DND-41 (cell line): ENCODE results near the gene BICRAL.

Experiments
- CTCF ChIP-seq: IDR thresholded peaks from 2 replicates; pipeline ENCODE4 v1.5.1; 2012; ENCODE audit warnings: borderline replicate concordance, low read length, moderate library complexity, mild to moderate bottlenecking; ENCODE audit not compliant: poor library complexity, severe bottlenecking; ENCODE audit errors: extremely low read depth
- EZH2 ChIP-seq: IDR thresholded peaks from 3 replicates; pipeline ENCODE4 v1.6.1; 2012; ENCODE audit warnings: borderline replicate concordance, low read depth, mild to moderate bottlenecking, moderate library complexity, low read length, inconsistent platforms; ENCODE audit not compliant: severe bottlenecking

GRCh38 chr6:42762426-42762859, 19.4 kb upstream of the BICRAL start:
- TF ChIP-seq CTCF, result no peak
- TF ChIP-seq EZH2, result no peak
